ENCODE results near the gene FYN.

DNA sequence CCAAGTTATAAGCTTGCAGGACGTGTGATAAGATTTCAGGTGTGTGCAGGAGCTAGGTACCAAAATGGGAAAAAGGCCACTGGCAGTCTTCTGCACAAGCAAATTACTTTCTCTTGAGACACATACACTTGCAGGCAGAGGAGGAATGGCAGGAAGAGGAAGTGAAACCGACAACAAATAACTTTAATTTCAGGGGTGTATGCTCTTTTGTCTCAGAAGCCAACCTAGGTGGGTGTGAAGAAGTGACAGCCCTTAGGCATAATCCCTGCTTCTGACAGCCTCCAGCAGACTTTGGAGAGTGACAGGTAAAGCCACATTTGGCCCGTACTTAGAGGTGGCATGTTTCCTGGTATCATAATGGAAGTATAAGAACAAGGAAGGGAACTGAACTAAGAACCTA lies 148.7 kb downstream of the FYN start:
- TF ChIP-seq, protein P1, sequence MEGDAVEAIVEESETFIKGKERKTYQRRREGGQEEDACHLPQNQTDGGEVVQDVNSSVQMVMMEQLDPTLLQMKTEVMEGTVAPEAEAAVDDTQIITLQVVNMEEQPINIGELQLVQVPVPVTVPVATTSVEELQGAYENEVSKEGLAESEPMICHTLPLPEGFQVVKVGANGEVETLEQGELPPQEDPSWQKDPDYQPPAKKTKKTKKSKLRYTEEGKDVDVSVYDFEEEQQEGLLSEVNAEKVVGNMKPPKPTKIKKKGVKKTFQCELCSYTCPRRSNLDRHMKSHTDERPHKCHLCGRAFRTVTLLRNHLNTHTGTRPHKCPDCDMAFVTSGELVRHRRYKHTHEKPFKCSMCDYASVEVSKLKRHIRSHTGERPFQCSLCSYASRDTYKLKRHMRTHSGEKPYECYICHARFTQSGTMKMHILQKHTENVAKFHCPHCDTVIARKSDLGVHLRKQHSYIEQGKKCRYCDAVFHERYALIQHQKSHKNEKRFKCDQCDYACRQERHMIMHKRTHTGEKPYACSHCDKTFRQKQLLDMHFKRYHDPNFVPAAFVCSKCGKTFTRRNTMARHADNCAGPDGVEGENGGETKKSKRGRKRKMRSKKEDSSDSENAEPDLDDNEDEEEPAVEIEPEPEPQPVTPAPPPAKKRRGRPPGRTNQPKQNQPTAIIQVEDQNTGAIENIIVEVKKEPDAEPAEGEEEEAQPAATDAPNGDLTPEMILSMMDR (IDR thresholded peaks at IDR 0.05; ENCODE audit: insufficient read depth, low read length, poor library complexity, severe bottlenecking): no peak
- no peak for TF ChIP-seq EZH2phosphoT487 (conservative IDR thresholded peaks at IDR 0.05; ENCODE audit: low read length)

Data from SU-DHL-6 (cell line).